ENCODE results near the gene SLC7A9. TPM values are rescaled to one million over a fixed set of nuclear protein-coding genes. Genes with fewer than 3 reads are reported as not detected.

The SLC7A9 gene
- polyA plus RNA-seq, 1 of the 3 experiments (the other 2 are of a cell fraction) = not detected

DNA sequence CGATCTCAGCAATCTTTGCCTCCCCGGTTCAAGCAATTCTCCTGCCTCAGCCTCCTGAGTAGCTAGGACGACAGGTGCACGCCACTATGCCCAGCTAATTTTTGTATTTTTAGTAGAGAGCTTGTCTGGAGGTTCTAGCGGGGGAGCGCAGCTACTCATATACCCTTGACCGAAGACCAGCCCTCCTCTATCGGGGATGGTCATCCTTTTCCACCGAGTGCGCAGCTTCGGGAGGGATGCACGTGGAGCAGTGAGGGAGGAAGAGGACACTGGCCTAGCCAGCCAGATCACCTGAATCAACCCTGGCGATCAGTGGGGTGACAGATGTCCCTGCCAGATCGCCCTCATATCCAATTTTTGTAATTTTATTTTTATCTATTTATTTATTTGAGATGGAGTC, 6.8 kb downstream of the SLC7A9 start:
- no peak overlapping the region for H3K9ac ChIP-seq
- WGBS (ENCODE audit: low lambda C conversion rate) = 75% methylated on average over 14 of the region's 14 CpGs
- no peaks in the 10 kb centered on the region for H3K9me3 ChIP-seq
- no peaks in the 10 kb centered on the region for H4K20me1 ChIP-seq (ENCODE audit: insufficient read depth)
- H3K4me3 ChIP-seq (ENCODE audit: low read depth in 2 of 2, low read length in 1 of 2) = no peak overlapping the region
- no peaks in the 10 kb centered on the region for H3K27me3 ChIP-seq (ENCODE audit: insufficient read depth)
- CTCF ChIA-PET = no interaction called here
- no peaks in the 10 kb centered on the region for H3F3A ChIP-seq (replicated peaks; ENCODE audit: insufficient read depth)
- POLR2A ChIA-PET = no interaction called here
- H3K36me3 ChIP-seq (replicated peaks in 1 of 2; ENCODE audit: control insufficient read depth in 1 of 2, insufficient read depth in 2 of 2, low read length in 1 of 2) = no peaks in the 10 kb centered on the region
- H3K9me2 ChIP-seq = no peaks in the 10 kb centered on the region
- no peaks in the 10 kb centered on the region for H3K79me2 ChIP-seq (ENCODE audit: insufficient read depth)
- no peak overlapping the region for H3K27ac ChIP-seq (ENCODE audit: low read depth in 2 of 2, low read length in 1 of 2)
- H3K4me2 ChIP-seq = no peak overlapping the region
- DNase-seq = no peak
- no peak overlapping the region for H2AFZ ChIP-seq (ENCODE audit: low read depth)
- TF ChIP-seq, protein P1, sequence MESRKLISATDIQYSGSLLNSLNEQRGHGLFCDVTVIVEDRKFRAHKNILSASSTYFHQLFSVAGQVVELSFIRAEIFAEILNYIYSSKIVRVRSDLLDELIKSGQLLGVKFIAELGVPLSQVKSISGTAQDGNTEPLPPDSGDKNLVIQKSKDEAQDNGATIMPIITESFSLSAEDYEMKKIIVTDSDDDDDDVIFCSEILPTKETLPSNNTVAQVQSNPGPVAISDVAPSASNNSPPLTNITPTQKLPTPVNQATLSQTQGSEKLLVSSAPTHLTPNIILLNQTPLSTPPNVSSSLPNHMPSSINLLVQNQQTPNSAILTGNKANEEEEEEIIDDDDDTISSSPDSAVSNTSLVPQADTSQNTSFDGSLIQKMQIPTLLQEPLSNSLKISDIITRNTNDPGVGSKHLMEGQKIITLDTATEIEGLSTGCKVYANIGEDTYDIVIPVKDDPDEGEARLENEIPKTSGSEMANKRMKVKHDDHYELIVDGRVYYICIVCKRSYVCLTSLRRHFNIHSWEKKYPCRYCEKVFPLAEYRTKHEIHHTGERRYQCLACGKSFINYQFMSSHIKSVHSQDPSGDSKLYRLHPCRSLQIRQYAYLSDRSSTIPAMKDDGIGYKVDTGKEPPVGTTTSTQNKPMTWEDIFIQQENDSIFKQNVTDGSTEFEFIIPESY (IDR thresholded peaks at IDR 0.05; ENCODE audit: borderline replicate concordance, low read depth) = no peak
- TF ChIP-seq RFX5 (IDR thresholded peaks at IDR 0.05; ENCODE audit: low read length) (no peak), TCF12 (IDR thresholded peaks at IDR 0.05) (no peak), RXRA (IDR thresholded peaks at IDR 0.05; ENCODE audit: borderline replicate concordance, low read depth) (no peak), EZH2phosphoT487 (IDR thresholded peaks at IDR 0.05; ENCODE audit: borderline replicate concordance, low read depth) (no peak), GATA2 (CRISPR knock-in tag; IDR thresholded peaks at IDR 0.05) (no peak), SIN3A (IDR thresholded peaks at IDR 0.05; ENCODE audit: borderline replicate concordance, low read depth, low read length) (no peak), FOXJ3 (CRISPR knock-in tag; IDR thresholded peaks at IDR 0.05) (no peak), RCOR1 (IDR thresholded peaks at IDR 0.05; ENCODE audit: low read length) (no peak)
- TF ChIP-seq, protein P2, sequence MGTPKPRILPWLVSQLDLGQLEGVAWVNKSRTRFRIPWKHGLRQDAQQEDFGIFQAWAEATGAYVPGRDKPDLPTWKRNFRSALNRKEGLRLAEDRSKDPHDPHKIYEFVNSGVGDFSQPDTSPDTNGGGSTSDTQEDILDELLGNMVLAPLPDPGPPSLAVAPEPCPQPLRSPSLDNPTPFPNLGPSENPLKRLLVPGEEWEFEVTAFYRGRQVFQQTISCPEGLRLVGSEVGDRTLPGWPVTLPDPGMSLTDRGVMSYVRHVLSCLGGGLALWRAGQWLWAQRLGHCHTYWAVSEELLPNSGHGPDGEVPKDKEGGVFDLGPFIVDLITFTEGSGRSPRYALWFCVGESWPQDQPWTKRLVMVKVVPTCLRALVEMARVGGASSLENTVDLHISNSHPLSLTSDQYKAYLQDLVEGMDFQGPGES (IDR thresholded peaks at IDR 0.05; ENCODE audit: low read depth, low read length) = no peak
- TF ChIP-seq, protein P3, sequence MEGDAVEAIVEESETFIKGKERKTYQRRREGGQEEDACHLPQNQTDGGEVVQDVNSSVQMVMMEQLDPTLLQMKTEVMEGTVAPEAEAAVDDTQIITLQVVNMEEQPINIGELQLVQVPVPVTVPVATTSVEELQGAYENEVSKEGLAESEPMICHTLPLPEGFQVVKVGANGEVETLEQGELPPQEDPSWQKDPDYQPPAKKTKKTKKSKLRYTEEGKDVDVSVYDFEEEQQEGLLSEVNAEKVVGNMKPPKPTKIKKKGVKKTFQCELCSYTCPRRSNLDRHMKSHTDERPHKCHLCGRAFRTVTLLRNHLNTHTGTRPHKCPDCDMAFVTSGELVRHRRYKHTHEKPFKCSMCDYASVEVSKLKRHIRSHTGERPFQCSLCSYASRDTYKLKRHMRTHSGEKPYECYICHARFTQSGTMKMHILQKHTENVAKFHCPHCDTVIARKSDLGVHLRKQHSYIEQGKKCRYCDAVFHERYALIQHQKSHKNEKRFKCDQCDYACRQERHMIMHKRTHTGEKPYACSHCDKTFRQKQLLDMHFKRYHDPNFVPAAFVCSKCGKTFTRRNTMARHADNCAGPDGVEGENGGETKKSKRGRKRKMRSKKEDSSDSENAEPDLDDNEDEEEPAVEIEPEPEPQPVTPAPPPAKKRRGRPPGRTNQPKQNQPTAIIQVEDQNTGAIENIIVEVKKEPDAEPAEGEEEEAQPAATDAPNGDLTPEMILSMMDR (IDR thresholded peaks at IDR 0.05) = no peak
- TF ChIP-seq, protein P4, sequence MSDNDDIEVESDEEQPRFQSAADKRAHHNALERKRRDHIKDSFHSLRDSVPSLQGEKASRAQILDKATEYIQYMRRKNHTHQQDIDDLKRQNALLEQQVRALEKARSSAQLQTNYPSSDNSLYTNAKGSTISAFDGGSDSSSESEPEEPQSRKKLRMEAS (IDR thresholded peaks at IDR 0.05; ENCODE audit: low read depth) = no peak
- no peaks in the 10 kb centered on the region for H3K4me1 ChIP-seq (ENCODE audit: control insufficient read depth in 1 of 2, insufficient read depth in 2 of 2, low read depth in 1 of 2, low read length in 1 of 2)

DNA sequence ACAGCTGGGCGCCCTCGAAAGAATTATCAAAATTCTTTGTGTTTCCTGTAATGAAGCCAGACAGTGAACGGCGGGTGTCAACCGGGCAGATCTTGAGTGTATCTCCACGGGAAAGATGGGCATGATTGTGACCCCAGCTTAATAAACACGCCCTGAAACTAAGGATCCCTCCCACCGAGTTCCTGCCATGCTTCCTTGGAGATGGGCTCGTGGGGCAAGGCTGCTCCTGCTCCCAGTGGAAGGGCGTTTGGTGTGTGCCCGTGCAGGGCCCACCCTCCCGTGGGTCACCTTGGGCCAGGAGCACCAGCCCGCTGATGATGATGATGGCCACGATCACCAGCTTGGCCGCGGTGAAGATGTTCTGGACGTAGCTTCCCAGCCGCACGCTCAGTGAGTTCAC, 7.4 kb downstream of the SLC7A9 start:
- 64% methylated on average over 19 of the region's 19 CpGs for WGBS (ENCODE audit: low lambda C conversion rate)
- Histone ChIP-seq H3K9me2 (no peaks in the 10 kb centered on the region), H3F3A (replicated peaks; ENCODE audit: insufficient read depth) (no peaks in the 10 kb centered on the region), H3K27ac (ENCODE audit: low read depth in 2 of 2, low read length in 1 of 2) (no peak overlapping the region), H3K9ac (no peak overlapping the region), H3K79me2 (ENCODE audit: insufficient read depth) (no peaks in the 10 kb centered on the region), H2AFZ (ENCODE audit: low read depth) (no peak overlapping the region), H3K27me3 (ENCODE audit: insufficient read depth) (no peaks in the 10 kb centered on the region), H3K4me3 (ENCODE audit: low read depth in 2 of 2, low read length in 1 of 2) (no peak overlapping the region), H3K9me3 (no peaks in the 10 kb centered on the region), H4K20me1 (ENCODE audit: insufficient read depth) (no peaks in the 10 kb centered on the region), H3K4me2 (no peak overlapping the region), H3K4me1 (ENCODE audit: control insufficient read depth in 1 of 2, insufficient read depth in 2 of 2, low read depth in 1 of 2, low read length in 1 of 2) (no peaks in the 10 kb centered on the region), H3K36me3 (replicated peaks in 1 of 2; ENCODE audit: control insufficient read depth in 1 of 2, insufficient read depth in 2 of 2, low read length in 1 of 2) (no peaks in the 10 kb centered on the region)
- ChIA-PET CTCF (no interaction called here), POLR2A (no interaction called here)
- no peak for DNase-seq
- TF ChIP-seq RAD21 (IDR thresholded peaks at IDR 0.05; ENCODE audit: low read length) (no peak), SIN3A (IDR thresholded peaks at IDR 0.05; ENCODE audit: borderline replicate concordance, low read depth, low read length) (no peak)

Measured in SK-N-SH (cell line).